KBM-7 (cell line): ENCODE measurements around the gene NOS1.

ENCODE experiments used
- DNase-seq: peaks from one replicate; pipeline ENCODE4 v3.0.0-alpha.2; 2015
- in situ Hi-C: fragments of 300-500 bp; cut with MboI; formaldehyde crosslinking; loops from 2 replicates; pipeline ENCODE4 v1.14.3; 2020; ENCODE audit warnings: low sequenced_read_pairs, low pct_unique_long_range_greater_than_20kb, mixed read lengths

The NOS1 gene

GRCh38 chr12:117367006-117367638 is 5.7 kb upstream of the NOS1 start:
- peak; percentile 71 for DNase-seq
- in situ Hi-C loops: loop anchor here (25.0 kb wide), 1 partner anchor 470 kb away; no protein-coding TSS in a partner anchor

- DNase-seq: no peak
- in situ Hi-C loops: loop anchor here (25.0 kb wide), 1 partner anchor 472 kb away; no protein-coding TSS in a partner anchor
These were observed 3.7 kb upstream of the NOS1 start for GRCh38 chr12:117365049-117365616.

- peak; percentile 4 for DNase-seq
- in situ Hi-C loops: loop anchor here (25.0 kb wide), 1 partner anchor 473 kb away; no protein-coding TSS in a partner anchor
These were observed 2.6 kb upstream of the NOS1 start for GRCh38 chr12:117363953-117364486.

GRCh38 chr12:117363056-117363662 is 1.7 kb upstream of the NOS1 start:
- in situ Hi-C loops: loop anchor here (25.0 kb wide), 1 partner anchor 474 kb away; no protein-coding TSS in a partner anchor
- no peak for DNase-seq

- in situ Hi-C loops: loop anchor here (25.0 kb wide), 1 partner anchor 475 kb away; no protein-coding TSS in a partner anchor
These were observed 965 bp upstream of the NOS1 start for GRCh38 chr12:117362391-117362790.

GRCh38 chr12:117361905-117362304 is 479 bp upstream of the NOS1 start:
- no peak for DNase-seq
- in situ Hi-C loops: loop anchor here (25.0 kb wide), 1 partner anchor 475 kb away; no protein-coding TSS in a partner anchor

More at GRCh38 chr12:117362391-117362790, 965 bp upstream of the NOS1 start:
- no peak for DNase-seq

GRCh38 chr12:117360551-117361346 is 677 bp downstream of the NOS1 start:
- no peak for DNase-seq
- in situ Hi-C loops: loop anchor here (25.0 kb wide), 1 partner anchor 477 kb away; no protein-coding TSS in a partner anchor

GRCh38 chr12:117360222-117360550 is 1.2 kb downstream of the NOS1 start:
- DNase-seq: no peak
- in situ Hi-C loops: loop anchor here (25.0 kb wide), 1 partner anchor 477 kb away; no protein-coding TSS in a partner anchor

GRCh38 chr12:117359029-117359845 is 2.2 kb downstream of the NOS1 start:
- in situ Hi-C loops: loop anchor here (25.0 kb wide), 1 partner anchor 478 kb away; no protein-coding TSS in a partner anchor

GRCh38 chr12:117356048-117356447 is 5.4 kb downstream of the NOS1 start:
- in situ Hi-C loops: loop anchor here (25.0 kb wide), 1 partner anchor 481 kb away; no protein-coding TSS in a partner anchor
- DNase-seq: no peak

More at GRCh38 chr12:117359029-117359845, 2.2 kb downstream of the NOS1 start:
- DNase-seq: no peak

- no peak for DNase-seq
- in situ Hi-C loops: loop anchor here (25.0 kb wide), 1 partner anchor 484 kb away; no protein-coding TSS in a partner anchor
These were observed 8.5 kb downstream of the NOS1 start for GRCh38 chr12:117352883-117353282.

GRCh38 chr12:117352206-117352605 is 9.2 kb downstream of the NOS1 start:
- no peak for DNase-seq
- in situ Hi-C loops: loop anchor here (25.0 kb wide), 1 partner anchor 485 kb away; no protein-coding TSS in a partner anchor

- DNase-seq: no peak
- in situ Hi-C loops: loop anchor here (25.0 kb wide), 1 partner anchor 487 kb away; no protein-coding TSS in a partner anchor
These were observed 11.3 kb downstream of the NOS1 start for GRCh38 chr12:117350140-117350539.

GRCh38 chr12:117347588-117347987 is 13.8 kb downstream of the NOS1 start:
- no peak for DNase-seq
- in situ Hi-C loops: no loop called here

GRCh38 chr12:117344716-117345115 is 16.7 kb downstream of the NOS1 start:
- in situ Hi-C loops: no loop called here
- no peak for DNase-seq

- no peak for DNase-seq
- in situ Hi-C loops: no loop called here
These were observed 17.6 kb downstream of the NOS1 start for GRCh38 chr12:117343849-117344248.

- DNase-seq: no peak
- in situ Hi-C loops: no loop called here
These were observed 18.1 kb downstream of the NOS1 start for GRCh38 chr12:117343296-117343695.

- no peak for DNase-seq
- in situ Hi-C loops: no loop called here
These were observed 18.7 kb downstream of the NOS1 start for GRCh38 chr12:117342682-117343081.
